Heart left ventricle (tissue), 16 donors: ENCODE data around the gene ZNF791. TPM values are rescaled to one million over a fixed set of nuclear protein-coding genes. Genes with fewer than 3 reads are reported as not detected.
A peak's percentile ranks its signal among the peaks of the same experiment; 100 is the strongest.
"Not testable (repeated sequence)": the region's sequence is repeated elsewhere in the genome, so short reads cannot be mapped to it uniquely, and the experiment has no call there.

Experiments
- ATAC-seq, 4 donors: fragments of 200-7000 bp; cut with Tn5 transposase; one replicate each; pipeline ENCODE4 v1.9.1; 2020 to 2022; ENCODE audit warnings: moderate library complexity in 4 of 4, mild to moderate bottlenecking in 3 of 4, moderate number of reproducible peaks in 1 of 4
- DNase-seq, 5 donors: peaks; one replicate each; pipeline ENCODE4 v3.0.0-alpha.2; 2020
- H3K27ac ChIP-seq, 12 donors: fragments of 200-600 bp; sonication (generic) in 4 of 12; one replicate each; pipeline versions ENCODE4 v1.5.0 to v1.8.0; 2016 to 2022; ENCODE audit warnings: mild to moderate bottlenecking in 2 of 12
- H3K27me3 ChIP-seq, 9 donors: fragments of 200-600 bp; sonication (generic) in 2 of 9; one replicate each; pipeline versions ENCODE4 v1.5.1 to v1.8.0; 2016 to 2022; ENCODE audit warnings: mild to moderate bottlenecking in 3 of 9
- H3K36me3 ChIP-seq, 9 donors: fragments of 200-600 bp; sonication (generic) in 2 of 9; one replicate each; pipeline versions ENCODE4 v1.5.0 to v1.8.0; 2018 to 2022; ENCODE audit warnings: mild to moderate bottlenecking in 2 of 9
- H3K4me1 ChIP-seq, 12 donors: fragments of 200-600 bp; sonication (generic) in 4 of 12; one replicate each; pipeline versions ENCODE4 v1.5.0 to v1.8.0; 2016 to 2022; ENCODE audit warnings: mild to moderate bottlenecking in 3 of 12
- H3K4me3 ChIP-seq, 12 donors: fragments of 200-600 bp; sonication (generic) in 4 of 12; one replicate each; pipeline versions ENCODE4 v1.5.0 to v1.8.0; 2017 to 2022; ENCODE audit warnings: mild to moderate bottlenecking in 9 of 12, moderate library complexity in 4 of 12
- H3K9me3 ChIP-seq, 12 donors: fragments of 200-600 bp; sonication (generic) in 4 of 12; one replicate each; pipeline versions ENCODE4 v1.5.0 to v1.8.0; 2016 to 2022; ENCODE audit warnings: mild to moderate bottlenecking in 1 of 12
- POLR2A ChIP-seq, 2 donors: fragments of 450-650 bp; IDR thresholded peaks; one replicate each; pipeline ENCODE4 v1.6.1; 2017; ENCODE audit warnings: antibody characterized with exemption in 2 of 2, mild to moderate bottlenecking in 2 of 2, moderate library complexity in 2 of 2
- WGBS, 4 donors: extraction: QIAGEN DNeasy Blood & Tissue Kit in 2 of 4; methylation state at CpG; one replicate each; pipeline versions ENCODE4 v1.1.5 to v1.1.7; 2013 to 2018; 5-methylcytosine and 5-hydroxymethylcytosine counted together
- intact Hi-C, 10 donors: fragments of 100-400 bp; cut with DNase I; formaldehyde crosslinking; loops; one replicate each; pipeline versions ENCODE4 v1.11.1 to v1.14.2; 2022
- polyA plus RNA-seq, 2 donors: library from polyadenylated mRNA; stranded (reverse); fragments of 200-250 nt; gene quantifications; one replicate each; pipeline ENCODE4 v1.2.3, GENCODE V29; 2013
- total RNA-seq, 9 donors: library from RNA; depleted of rRNA in 2 of 9; stranded (reverse); fragments of >200 nt in 2 of 9; fragmentation: NEBNext Ultra II Directional in 3 of 9; extraction: Animal tissue kit (Norgen Biotek cat#: 25700) in 3 of 9; gene quantifications; one replicate each; pipeline versions ENCODE4 v1.1.0 to v1.2.4, GENCODE V29; 2016 to 2023
- TF ChIP-seq, protein P1 (sequence below), 12 donors: fragments of 200-600 bp; sonication (generic) in 4 of 12; IDR thresholded peaks; one replicate each; pipeline versions ENCODE4 v1.5.0 to v1.8.0; 2018 to 2022; ENCODE audit warnings: antibody characterized with exemption in 12 of 12, mild to moderate bottlenecking in 5 of 12
- donor health status: ischemic (EF 13 %, LVEDD 7.1; RV severe dilation, severe dysfunction).
- donor health status: healthy with polysubstance abuse.
- donor health status: DM: no; HTN: yes; CAD: no.
- donor health status: DM: no; HTN: no; CAD: no.
- donor health status: ischemic (EF 25% LVEDD 6.9; RV normal size, moderate dysfunction).
- donor health status: ischemic (EF 25% LVEDD 5.7; RV mildly dilated, moderate dysfunction).
- donor health status: healthy.
- donor health status: DM: yes; HTN: yes; CAD: no.
- donor health status: ischemic (EF 35%, LVEDD 5.7; RV mildly dilated, moderate dysfunction).
- donor health status: nonischemic (EF 11% LVEDD 7.7; RV severe dilation, severe dysfunction).
- donor health status: DM: yes; HTN: yes; CAD: no.
- donor health status: PGD.
- donor health status: ischemic (EF 29% LVEDD 5.4; RV normal size, mild dysfunction).
- donor health status: nonischemic (EF 23%, LVEDD 6.1; RV moderate dilation, normal function).

ZNF791 gene
- total and polyA plus RNA-seq, 11 donors, result 6.1 to 22.6 (median 12.2) TPM

DNA sequence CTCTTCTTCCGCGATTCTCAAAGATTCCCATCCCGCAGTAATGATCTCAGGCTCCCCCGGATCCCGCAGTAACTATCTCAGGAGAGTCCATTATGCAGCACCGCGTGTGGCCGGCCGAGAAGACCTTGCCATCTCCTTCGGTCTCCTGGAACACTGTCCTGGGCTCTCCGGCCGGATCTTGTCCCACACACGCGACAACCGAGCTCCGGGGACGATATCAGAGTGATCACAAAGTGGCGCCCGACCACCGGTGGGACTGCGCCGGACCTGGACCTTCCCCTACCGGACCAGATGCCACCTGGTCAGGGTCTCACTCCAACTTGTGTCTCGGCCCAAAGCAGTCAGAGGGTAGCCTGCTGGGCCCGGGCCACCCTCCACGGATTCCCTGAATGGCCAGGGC is 31.8 kb downstream of the ZNF791 start:
- peaks cover 0 to 15% (median 7%) of the 10 kb centered on the region in 12 donors for H3K4me1 ChIP-seq
- H3K36me3 ChIP-seq, result peaks cover 0 to 6% (median 0%) of the 10 kb centered on the region in 9 donors
- intact Hi-C loops, result no loop called here
- no peak for TF ChIP-seq POLR2A (IDR thresholded peaks at IDR 0.05)
- TF ChIP-seq, protein P1, sequence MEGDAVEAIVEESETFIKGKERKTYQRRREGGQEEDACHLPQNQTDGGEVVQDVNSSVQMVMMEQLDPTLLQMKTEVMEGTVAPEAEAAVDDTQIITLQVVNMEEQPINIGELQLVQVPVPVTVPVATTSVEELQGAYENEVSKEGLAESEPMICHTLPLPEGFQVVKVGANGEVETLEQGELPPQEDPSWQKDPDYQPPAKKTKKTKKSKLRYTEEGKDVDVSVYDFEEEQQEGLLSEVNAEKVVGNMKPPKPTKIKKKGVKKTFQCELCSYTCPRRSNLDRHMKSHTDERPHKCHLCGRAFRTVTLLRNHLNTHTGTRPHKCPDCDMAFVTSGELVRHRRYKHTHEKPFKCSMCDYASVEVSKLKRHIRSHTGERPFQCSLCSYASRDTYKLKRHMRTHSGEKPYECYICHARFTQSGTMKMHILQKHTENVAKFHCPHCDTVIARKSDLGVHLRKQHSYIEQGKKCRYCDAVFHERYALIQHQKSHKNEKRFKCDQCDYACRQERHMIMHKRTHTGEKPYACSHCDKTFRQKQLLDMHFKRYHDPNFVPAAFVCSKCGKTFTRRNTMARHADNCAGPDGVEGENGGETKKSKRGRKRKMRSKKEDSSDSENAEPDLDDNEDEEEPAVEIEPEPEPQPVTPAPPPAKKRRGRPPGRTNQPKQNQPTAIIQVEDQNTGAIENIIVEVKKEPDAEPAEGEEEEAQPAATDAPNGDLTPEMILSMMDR (IDR thresholded peaks at IDR 0.05), result no peak
- no peak overlapping the region for H3K4me3 ChIP-seq
- DNase-seq, result no peak
- 89 to 94% (median 93%) methylated on average over 26 of the region's 26 CpGs for WGBS, 4 donors
- no peak overlapping the region for H3K27ac ChIP-seq
- no peaks in the 10 kb centered on the region for H3K9me3 ChIP-seq
- ATAC-seq, result no peak
- no peaks in the 10 kb centered on the region for H3K27me3 ChIP-seq

DNA sequence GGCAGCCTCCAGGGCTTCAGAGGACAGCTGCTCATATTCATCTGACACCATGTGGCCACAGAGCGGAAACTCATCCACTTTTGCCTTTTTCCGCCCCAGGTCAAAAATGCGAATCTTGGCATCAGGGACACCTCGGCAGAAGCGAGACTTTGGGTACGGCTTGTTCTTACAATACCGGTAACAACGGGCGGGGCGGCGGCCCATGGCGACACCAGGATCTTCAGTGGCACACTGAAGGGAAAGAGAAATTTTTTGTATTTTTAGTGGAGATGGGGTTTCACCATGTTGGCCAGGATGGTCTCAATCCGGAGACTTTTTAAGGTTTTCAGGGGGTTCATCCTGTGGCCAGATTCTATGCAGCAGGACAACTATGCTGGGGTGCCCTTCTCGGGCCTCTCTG is 33.0 kb downstream of the ZNF791 start:
- H3K36me3 ChIP-seq, H3K27ac ChIP-seq, H3K9me3 ChIP-seq, H3K27me3 ChIP-seq, intact Hi-C loops, H3K4me3 ChIP-seq, ATAC-seq, DNase-seq: not testable (repeated sequence)
- WGBS, 4 donors, result 95 to 97% (median 96%) methylated on average over 14 of the region's 14 CpGs
- peaks cover 3 to 27% (median 16%) of the 10 kb centered on the region in 12 donors for H3K4me1 ChIP-seq

DNA sequence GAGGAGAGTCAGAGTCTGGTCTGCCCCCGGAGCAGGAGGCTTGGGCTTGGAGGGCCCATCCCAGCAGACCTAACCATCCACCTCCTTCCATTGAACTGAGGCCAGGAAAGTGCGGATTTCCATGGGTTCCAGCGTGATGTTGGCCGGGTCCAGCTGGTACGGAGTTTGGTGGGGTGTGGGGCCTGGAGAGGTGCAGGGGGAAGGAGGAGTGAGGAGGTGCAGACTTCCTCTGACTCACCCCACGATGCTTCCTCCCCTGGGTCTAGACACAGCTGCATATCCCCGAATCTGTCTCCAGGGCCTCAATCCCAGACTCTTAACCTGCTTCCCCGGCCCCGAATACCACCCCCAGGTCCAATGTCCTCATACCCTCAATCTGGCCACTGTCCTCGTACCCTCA is 35.8 kb downstream of the ZNF791 start:
- Histone ChIP-seq H3K36me3 (peaks cover 0 to 15% (median 0%) of the 10 kb centered on the region in 9 donors), H3K9me3 (no peaks in the 10 kb centered on the region), H3K27me3 (no peaks in the 10 kb centered on the region), H3K27ac (no peak overlapping the region), H3K4me3 (no peak overlapping the region), H3K4me1 (peaks cover 3 to 18% (median 10%) of the 10 kb centered on the region in 12 donors)
- DNase-seq (no peak), ATAC-seq (no peak)
- WGBS, 4 donors, result 77 to 90% (median 84%) methylated on average over 10 of the region's 10 CpGs
- intact Hi-C loops, result no loop called here
- TF ChIP-seq, protein P1 (IDR thresholded peaks at IDR 0.05), result no peak
- TF ChIP-seq POLR2A (IDR thresholded peaks at IDR 0.05), result no peak

DNA sequence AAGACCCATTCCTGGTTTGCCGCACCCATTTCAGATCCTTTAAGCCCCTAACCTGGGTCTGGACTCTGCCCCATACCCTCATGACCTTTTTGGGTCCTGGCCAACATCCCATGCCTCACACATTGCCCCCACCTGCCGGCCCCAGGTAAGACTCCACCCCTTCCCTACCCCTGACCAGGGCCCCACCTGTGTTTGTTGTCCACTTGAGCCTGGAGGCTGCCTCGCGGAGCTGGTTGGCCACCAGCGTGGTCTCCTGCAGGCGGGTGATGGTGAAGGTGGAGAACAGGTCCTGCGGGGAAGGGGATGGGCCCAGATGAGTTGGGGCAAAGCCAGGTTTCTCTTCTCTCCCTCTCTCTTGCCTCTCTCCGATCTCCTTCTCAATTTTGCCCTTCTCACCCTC is 36.3 kb downstream of the ZNF791 start:
- DNase-seq, result no peak
- H3K4me1 ChIP-seq, result peaks cover 3 to 18% (median 10%) of the 10 kb centered on the region in 12 donors
- no peak for ATAC-seq
- no peak overlapping the region for H3K4me3 ChIP-seq
- no peaks in the 10 kb centered on the region for H3K27me3 ChIP-seq
- no peaks in the 10 kb centered on the region for H3K9me3 ChIP-seq
- TF ChIP-seq, protein P1 (IDR thresholded peaks at IDR 0.05), result no peak
- no peak for TF ChIP-seq POLR2A (IDR thresholded peaks at IDR 0.05)
- peaks cover 0 to 20% (median 0%) of the 10 kb centered on the region in 9 donors for H3K36me3 ChIP-seq
- intact Hi-C loops, result no loop called here
- no peak overlapping the region for H3K27ac ChIP-seq
- 82 to 87% (median 86%) methylated on average over 8 of the region's 8 CpGs for WGBS, 4 donors

DNA sequence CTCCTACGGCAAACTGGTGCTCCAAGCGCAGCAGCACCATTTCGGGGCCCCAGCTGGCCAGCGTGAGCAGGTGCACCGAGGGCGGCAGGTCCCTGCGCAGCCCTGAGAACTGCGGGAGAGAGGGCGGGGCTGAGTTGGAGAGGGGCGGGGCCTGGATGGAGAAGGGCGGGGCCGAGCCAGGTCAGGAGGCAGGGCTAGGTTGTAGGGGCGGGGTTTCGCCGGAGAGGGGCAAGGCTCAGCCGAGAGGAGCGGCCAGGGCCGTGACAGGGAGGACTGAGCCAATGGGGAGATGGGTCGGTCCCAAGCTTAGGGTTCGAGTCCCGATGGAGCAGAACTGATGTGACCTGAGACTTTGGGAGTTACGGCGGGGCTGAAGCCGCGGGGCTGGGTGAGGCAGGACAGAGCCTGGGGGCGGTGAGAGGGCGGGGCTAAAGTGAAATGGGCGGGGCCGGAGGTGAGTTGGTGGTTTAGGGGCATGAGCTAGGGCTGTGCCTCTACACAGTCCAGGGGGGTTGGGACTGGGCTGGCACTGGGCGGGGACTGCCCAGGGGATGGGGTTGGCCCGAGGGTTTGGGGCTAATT is 36.9 kb downstream of the ZNF791 start:
- WGBS, 4 donors, result 14 to 21% (median 18%) methylated on average over 30 to 31 of the region's 31 CpGs
- H3K36me3 ChIP-seq, result peaks cover 0 to 23% (median 0%) of the 10 kb centered on the region in 9 donors
- DNase-seq (peak in 3 of 5 donors; percentile 67 to 81 (median 77)), ATAC-seq (peak; percentile 30 to 93 (median 86))
- no peak overlapping the region for H3K27ac ChIP-seq
- TF ChIP-seq POLR2A (IDR thresholded peaks at IDR 0.05), result no peak
- TF ChIP-seq, protein P1 (IDR thresholded peaks at IDR 0.05), result no peak
- intact Hi-C loops, result no loop called here
- H3K4me1 ChIP-seq, result peaks cover 3 to 18% (median 10%) of the 10 kb centered on the region in 12 donors
- H3K4me3 ChIP-seq, result peak overlapping the region in 11 of 12 donors; percentile 5 to 44 (median 37)
- H3K27me3 ChIP-seq, result no peaks in the 10 kb centered on the region
- H3K9me3 ChIP-seq, result no peaks in the 10 kb centered on the region
